ENCODE data around the gene ZSWIM5. TPM values are rescaled to one million over a fixed set of nuclear protein-coding genes. Genes with fewer than 3 reads are reported as not detected.

ZSWIM5 gene
- total RNA-seq (2014; rRNA removed) (1.4 and 1.6 TPM in 2 replicates), Bru-seq, nascent RNA (percentile 42 among the genes with signal in this experiment), BruChase-seq, experiment 1, labeled RNA remaining after a 6-hour chase (percentile 43 among the genes with signal in this experiment), BruChase-seq, experiment 2, labeled RNA remaining after a 2-hour chase (percentile 50 among the genes with signal in this experiment)
- long read RNA-seq, full-length matches to known transcripts: 1 of 4 reads
- long read RNA-seq, partial matches to known transcripts: 2 of 4 reads
- long read RNA-seq, other reads (novel, unspliced or antisense): 1 of 4 reads

DNA sequence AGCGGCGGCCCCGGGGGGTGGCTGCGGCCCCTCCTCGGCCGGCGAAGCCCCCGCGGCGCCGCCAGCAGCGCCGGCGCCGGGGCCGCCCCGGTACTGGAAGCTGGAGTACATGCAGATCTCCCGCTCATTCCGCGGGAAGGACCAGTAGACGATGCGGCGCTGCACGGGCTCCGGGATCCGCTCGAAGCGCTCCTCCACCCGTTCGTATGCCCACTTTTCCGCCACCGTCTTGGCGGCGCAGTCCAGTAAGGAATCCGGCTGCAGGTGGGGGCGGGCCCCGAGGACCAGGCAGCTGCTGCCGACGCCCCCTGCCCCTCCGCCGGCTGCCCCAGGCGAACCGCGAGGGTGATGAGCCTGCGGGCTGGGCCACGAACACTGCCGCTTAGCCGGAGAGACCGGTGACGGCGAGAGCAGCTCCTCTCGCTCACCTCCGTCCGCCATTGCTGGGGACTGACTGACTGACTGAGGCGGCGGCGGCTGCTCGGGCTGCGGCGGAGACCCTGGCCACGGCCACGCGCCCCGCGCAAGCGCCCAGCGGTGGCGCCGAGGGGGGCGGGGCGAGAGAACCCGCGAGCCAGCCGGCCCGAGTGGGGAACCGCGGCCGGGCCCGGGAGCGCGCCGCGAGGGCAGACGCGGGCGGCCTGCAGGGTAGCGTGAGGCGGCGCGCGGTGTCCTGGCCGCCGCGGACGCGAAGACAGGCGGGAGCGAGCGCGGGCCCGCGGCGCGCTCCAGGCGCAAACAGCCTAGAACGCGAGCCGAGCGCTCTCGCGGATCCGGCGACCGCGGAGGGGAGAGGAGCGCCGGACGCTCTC lies at the start of gene ZSWIM5:
Gene ZSWIM5 (minus strand): TSS at position 696 of the 812 bp plus-strand sequence. CDS start 255 bp downstream, at position 441.
- ATAC-seq: peak; percentile 73
- peak within 1 kb of the TSS; percentile 100 for H3K4me2 ChIP-seq (ENCODE audit: low read length)
- no TSS peak for BruUV-seq (replicated peaks)
- H3K4me1 ChIP-seq (ENCODE audit: insufficient read depth, low read length): peaks cover 16% of the 10 kb centered on the region
- peak within 1 kb of the TSS; percentile 99 for H2AFZ ChIP-seq (ENCODE audit: low read length)
- intact Hi-C loops (cut with micrococcal nuclease): loop anchor here (2.0 kb wide), 1 partner anchor 33 kb away; no protein-coding TSS in a partner anchor
- no peaks in the 10 kb centered on the region for H4K20me1 ChIP-seq (ENCODE audit: low read length)
- no peak within 1 kb of the TSS for H3K27ac ChIP-seq (ENCODE audit: low read length)
- no peaks in the 10 kb centered on the region for H3F3A ChIP-seq (ENCODE audit: low read length, unreplicated experiment)
- peak; percentile 78 for DNase-seq
- H3K36me3 ChIP-seq (ENCODE audit: low read depth, low read length): no peaks in the 10 kb centered on the region
- peak within 1 kb of the TSS; percentile 91 for H3K4me3 ChIP-seq (ENCODE audit: low read length)
- POLR2A ChIA-PET (ENCODE audit: unreplicated experiment): no interaction called here
- H3K27me3 ChIP-seq (ENCODE audit: low read length): no peaks in the 10 kb centered on the region
- H3K9me2 ChIP-seq (replicated peaks; ENCODE audit: low read length): no peaks in the 10 kb centered on the region
- H3K9me3 ChIP-seq (ENCODE audit: low read length): no peaks in the 10 kb centered on the region
- TF ChIP-seq CTCF (conservative IDR thresholded peaks at IDR 0.05; ENCODE audit: low read depth, low read length) (no peak), EZH2phosphoT487 (IDR thresholded peaks at IDR 0.05; ENCODE audit: borderline replicate concordance, low read length) (no peak), EZH2 (IDR thresholded peaks at IDR 0.05; ENCODE audit: low read length, unreplicated experiment) (no peak)
- H3K9ac ChIP-seq (ENCODE audit: low read length): peak within 1 kb of the TSS; percentile 49; the same call in 1 of the 2 replicates
- no peaks in the 10 kb centered on the region for H3K79me2 ChIP-seq (ENCODE audit: low read length)
- CTCF ChIA-PET: no interaction called here

- Histone ChIP-seq H3K27me3 (ENCODE audit: low read length) (no peaks in the 10 kb centered on the region), H3K4me1 (ENCODE audit: insufficient read depth, low read length) (no peaks in the 10 kb centered on the region), H4K20me1 (ENCODE audit: low read length) (no peaks in the 10 kb centered on the region), H3K9me3 (ENCODE audit: low read length) (peaks cover 16% of the 10 kb centered on the region), H3K4me3 (ENCODE audit: low read length) (no peak overlapping the region), H3K4me2 (ENCODE audit: low read length) (no peak overlapping the region), H3K9me2 (replicated peaks; ENCODE audit: low read length) (no peaks in the 10 kb centered on the region), H2AFZ (ENCODE audit: low read length) (no peak overlapping the region), H3F3A (ENCODE audit: low read length, unreplicated experiment) (no peaks in the 10 kb centered on the region), H3K79me2 (ENCODE audit: low read length) (no peaks in the 10 kb centered on the region), H3K36me3 (ENCODE audit: low read depth, low read length) (no peaks in the 10 kb centered on the region), H3K9ac (ENCODE audit: low read length) (no peak overlapping the region), H3K27ac (ENCODE audit: low read length) (no peak overlapping the region)
- no peak for DNase-seq
- no TSS peak for BruUV-seq (replicated peaks)
- intact Hi-C loops (cut with micrococcal nuclease): no loop called here
- CTCF ChIA-PET: no interaction called here
- TF ChIP-seq EZH2 (IDR thresholded peaks at IDR 0.05; ENCODE audit: low read length, unreplicated experiment) (no peak), CTCF (conservative IDR thresholded peaks at IDR 0.05; ENCODE audit: low read depth, low read length) (no peak), EZH2phosphoT487 (IDR thresholded peaks at IDR 0.05; ENCODE audit: borderline replicate concordance, low read length) (no peak)
- no peak for ATAC-seq
- POLR2A ChIA-PET (ENCODE audit: unreplicated experiment): no interaction called here
Measured at GRCh38 chr1:45254490-45254889, 48.1 kb upstream of the ZSWIM5 start.

Measured in PC-3 (cell line).